M059J (cell line): ENCODE data around the gene BEAN1. TPM values are rescaled to one million over a fixed set of nuclear protein-coding genes. Genes with fewer than 3 reads are reported as not detected.
A peak's percentile ranks its signal among the peaks of the same experiment; 100 is the strongest.

Source experiments
- DNase-seq: peaks from one replicate; pipeline ENCODE4 v3.0.0-alpha.2; 2012; ENCODE audit warnings: low read depth
- total RNA-seq: library from RNA; depleted of rRNA; stranded (reverse); fragments of >200 nt; shearing (Covaris generic); gene quantifications from 2 replicates; pipeline ENCODE4 v1.2.3, GENCODE V29; 2014

Gene BEAN1
- total RNA-seq, 1 experiment from 2014 or later, result not detected

DNA sequence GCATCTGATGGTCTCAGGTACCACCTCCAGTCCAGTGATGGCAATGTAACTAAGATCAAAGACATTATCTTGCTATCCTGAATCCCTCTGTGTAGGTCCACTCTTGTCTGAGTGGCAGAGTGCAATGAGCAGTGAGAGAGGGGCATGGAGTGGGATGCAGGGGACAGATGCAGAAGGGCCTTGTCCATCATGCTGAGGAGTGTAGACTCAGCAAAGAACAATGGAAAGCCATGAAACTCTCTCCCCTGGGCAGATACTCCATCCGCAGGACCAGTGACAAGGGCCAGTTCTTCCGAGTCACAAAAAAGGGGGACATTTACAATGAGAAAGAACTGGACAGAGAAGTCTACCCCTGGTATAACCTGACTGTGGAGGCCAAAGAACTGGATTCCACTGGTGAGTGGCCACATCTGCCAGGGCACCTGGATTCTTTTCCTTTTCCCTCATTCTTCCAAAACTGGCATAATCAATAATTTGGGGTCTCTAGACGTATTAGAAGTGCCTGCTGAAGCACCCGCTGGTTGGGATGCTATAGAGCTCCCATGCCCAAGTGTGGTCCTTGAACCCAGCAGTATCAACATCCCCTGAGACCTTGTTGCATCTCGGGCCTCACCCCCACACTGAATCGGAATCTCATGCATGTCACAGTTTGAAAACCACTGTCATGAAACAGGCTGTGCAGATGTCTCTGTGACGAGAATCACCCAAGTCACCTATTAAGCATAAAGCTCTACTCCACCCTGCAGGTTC is 31.1 kb upstream of the BEAN1 start:
- DNase-seq, result no peak

DNA sequence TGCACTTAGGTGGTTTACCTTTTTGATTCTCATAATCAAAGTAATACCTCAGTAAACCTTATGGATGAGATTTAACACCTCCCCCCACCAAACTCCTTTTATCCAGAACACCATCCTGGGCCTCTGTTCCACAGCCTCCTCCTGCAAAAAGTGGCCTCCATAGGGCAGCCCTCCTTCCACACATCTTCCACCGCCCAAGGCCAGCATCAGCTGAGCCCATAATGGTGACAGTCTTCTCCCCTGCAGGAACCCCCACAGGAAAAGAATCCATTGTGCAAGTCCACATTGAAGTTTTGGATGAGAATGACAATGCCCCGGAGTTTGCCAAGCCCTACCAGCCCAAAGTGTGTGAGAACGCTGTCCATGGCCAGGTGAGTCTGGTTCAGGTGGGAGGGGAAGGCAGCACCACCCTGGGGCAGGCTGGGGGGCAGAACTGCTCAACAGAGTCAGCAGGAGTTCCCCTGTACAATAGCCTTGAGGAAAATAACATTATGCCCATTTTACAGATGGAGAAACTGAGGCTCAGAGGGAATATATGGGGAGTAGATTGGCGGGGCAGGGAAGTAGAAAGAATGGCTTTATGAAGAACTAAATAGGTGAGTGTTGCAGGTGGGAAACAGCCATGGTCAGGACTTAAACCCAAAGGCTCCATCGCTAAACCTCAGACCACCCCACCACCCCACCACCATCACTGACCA is 29.2 kb upstream of the BEAN1 start:
- no peak for DNase-seq

DNA sequence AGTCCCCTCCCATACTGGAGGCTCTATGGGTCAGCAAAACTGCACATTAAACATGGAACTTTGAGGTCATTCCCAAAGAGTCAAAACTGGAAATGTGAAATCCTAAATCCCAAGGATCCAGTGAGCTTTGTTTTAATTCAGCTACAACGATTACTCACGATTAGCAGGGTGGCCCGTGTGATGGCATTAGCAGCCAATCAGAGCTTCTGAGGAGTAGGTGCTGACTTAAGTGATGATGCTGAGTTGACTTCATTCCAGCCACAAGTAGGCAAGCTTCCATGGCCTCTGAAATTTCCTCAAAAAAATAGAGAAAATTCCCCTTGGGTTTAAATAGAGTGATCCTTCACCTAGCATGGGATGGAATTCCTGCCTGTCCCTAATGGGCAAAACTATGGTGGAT is 28.1 kb upstream of the BEAN1 start:
- no peak for DNase-seq

DNA sequence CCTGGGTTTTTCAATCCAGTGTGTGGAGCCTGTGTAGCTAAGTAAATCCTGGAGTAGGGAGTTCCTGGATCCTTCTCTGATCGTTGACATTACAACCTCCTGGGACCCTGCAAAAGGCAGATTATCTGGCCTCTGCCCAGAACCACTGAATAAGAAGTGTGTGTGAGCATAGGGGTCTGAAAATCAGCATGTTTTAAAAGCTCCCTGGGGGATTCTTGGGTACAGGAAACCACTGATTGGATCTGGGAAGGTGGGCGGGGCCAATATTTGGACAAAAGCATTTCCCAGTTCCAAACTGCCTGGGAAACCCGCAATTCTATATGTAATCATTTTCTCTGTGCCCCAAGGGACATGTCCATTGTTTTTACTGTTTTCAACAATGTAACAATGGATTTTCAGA is 27.2 kb upstream of the BEAN1 start:
- DNase-seq, result no peak

DNA sequence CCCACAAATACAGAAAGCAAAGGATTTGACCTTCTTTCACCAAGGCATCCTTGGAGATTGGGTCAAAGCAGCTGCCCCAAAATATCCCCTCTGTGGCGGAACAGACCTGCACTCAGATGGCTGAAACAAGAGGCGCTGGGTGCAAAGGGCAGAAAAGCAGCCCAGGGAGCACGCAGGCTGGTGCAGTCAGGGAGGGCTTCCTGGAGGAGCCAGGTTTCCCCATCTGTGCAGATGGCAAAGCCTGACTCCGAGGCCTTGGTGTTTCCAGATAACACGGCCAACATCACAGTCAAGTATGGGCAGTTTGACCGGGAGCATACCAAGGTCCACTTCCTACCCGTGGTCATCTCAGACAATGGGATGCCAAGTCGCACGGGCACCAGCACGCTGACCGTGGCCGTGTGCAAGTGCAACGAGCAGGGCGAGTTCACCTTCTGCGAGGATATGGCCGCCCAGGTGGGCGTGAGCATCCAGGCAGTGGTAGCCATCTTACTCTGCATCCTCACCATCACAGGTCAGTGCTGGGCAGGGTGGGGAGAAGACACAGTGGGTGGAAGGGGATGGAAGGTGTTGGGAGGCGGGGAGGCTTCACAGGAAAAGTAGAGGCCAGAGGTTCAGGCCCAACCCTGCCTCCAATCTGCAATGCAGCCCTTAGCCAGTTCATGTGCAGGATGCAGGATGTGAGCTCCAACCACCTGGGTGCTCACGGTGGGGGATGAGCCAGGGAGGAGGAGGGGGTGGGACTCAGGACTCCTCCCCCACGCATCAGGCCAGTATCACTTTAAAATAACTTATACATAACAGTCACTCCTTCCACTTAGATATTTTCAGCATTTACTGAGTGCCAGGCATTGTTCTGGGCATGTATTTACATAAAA is 26.4 kb upstream of the BEAN1 start:
- DNase-seq, result no peak

DNA sequence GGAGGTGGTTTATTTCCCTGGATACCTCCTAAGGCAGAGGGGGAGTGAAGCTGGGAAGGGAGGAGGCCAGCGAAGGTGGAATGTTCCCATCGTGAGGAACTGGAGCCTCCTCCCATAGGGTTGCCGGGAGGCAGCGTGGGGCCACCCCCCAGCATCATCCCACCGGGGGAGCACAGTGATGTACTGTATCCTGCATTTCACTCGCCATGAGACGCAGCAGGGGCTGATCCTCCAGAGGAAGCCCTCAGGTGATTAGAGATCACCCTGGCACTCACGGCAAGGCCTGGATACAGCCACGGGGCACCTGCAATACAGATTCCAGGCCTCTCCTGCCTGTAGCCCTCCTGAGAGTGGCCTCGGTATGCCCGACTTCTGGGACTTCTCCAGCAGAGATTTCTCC is 25.5 kb upstream of the BEAN1 start:
- no peak for DNase-seq

DNA sequence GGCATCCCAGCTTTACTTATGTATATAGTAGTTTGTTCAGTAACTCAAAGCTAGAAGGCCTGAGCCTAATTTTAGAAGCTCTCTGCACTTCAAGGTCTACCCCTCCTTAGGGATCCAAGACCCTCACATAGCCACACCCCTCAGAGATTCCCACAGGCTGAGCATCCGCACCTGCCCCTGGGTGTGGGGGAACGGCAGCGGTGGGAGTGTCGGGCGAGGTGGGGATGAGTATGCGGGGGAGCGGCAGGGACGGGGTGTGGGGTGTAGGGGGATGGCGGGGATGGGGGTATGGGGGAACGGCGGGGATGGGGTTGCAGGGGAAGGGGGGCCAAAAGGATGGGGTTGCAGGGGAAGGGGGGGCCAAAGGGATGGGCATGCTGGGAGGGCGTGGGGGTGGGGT is 24.9 kb upstream of the BEAN1 start:
- DNase-seq, result no peak

DNA sequence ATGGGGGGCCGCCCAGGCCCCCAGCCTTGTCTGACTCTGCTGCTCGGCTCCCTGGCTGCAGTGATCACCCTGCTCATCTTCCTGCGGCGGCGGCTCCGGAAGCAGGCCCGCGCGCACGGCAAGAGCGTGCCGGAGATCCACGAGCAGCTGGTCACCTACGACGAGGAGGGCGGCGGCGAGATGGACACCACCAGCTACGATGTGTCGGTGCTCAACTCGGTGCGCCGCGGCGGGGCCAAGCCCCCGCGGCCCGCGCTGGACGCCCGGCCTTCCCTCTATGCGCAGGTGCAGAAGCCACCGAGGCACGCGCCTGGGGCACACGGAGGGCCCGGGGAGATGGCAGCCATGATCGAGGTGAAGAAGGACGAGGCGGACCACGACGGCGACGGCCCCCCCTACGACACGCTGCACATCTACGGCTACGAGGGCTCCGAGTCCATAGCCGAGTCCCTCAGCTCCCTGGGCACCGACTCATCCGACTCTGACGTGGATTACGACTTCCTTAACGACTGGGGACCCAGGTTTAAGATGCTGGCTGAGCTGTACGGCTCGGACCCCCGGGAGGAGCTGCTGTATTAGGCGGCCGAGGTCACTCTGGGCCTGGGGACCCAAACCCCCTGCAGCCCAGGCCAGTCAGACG is 24.4 kb upstream of the BEAN1 start:
- DNase-seq, result no peak

DNA sequence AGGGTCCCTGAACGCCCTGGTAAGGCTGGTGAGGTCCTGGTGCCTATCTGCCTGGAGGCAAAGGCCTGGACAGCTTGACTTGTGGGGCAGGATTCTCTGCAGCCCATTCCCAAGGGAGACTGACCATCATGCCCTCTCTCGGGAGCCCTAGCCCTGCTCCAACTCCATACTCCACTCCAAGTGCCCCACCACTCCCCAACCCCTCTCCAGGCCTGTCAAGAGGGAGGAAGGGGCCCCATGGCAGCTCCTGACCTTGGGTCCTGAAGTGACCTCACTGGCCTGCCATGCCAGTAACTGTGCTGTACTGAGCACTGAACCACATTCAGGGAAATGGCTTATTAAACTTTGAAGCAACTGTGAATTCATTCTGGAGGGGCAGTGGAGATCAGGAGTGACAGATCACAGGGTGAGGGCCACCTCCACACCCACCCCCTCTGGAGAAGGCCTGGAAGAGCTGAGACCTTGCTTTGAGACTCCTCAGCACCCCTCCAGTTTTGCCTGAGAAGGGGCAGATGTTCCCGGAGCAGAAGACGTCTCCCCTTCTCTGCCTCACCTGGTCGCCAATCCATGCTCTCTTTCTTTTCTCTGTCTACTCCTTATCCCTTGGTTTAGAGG is 23.5 kb upstream of the BEAN1 start:
- no peak for DNase-seq

DNA sequence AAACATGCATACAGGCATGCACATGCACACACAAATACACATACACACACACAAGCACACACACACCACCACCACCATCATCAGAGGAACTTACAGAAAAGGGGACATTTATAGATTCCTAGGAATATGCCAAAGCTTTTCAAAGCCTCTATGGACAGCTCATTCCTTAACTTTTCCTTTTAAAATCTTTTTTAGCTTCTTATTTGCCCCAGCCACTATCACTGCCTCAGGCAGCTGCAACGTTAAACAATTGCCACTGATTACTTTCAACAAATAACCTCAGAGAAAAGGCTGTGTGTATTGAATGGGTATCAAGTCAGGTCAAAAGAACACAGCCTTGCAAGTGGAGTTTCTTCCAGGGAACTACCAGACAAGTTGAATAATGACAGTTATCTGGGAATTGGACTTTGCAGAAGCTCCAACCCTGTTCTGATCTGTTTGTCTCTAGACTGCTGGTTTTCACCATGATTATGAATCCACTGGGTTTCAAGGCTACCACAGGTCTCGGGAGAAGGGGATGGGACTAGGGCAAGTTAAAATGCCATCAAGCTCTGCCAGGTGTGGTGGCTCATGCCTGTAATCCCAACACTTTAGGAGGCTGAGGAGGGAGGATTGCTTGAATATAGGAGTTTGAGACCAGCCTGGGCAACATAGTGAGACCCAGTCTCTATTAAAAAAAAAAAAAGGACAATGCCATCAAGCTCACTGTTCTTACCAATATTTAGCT is 21.9 kb upstream of the BEAN1 start:
- DNase-seq, result no peak

DNA sequence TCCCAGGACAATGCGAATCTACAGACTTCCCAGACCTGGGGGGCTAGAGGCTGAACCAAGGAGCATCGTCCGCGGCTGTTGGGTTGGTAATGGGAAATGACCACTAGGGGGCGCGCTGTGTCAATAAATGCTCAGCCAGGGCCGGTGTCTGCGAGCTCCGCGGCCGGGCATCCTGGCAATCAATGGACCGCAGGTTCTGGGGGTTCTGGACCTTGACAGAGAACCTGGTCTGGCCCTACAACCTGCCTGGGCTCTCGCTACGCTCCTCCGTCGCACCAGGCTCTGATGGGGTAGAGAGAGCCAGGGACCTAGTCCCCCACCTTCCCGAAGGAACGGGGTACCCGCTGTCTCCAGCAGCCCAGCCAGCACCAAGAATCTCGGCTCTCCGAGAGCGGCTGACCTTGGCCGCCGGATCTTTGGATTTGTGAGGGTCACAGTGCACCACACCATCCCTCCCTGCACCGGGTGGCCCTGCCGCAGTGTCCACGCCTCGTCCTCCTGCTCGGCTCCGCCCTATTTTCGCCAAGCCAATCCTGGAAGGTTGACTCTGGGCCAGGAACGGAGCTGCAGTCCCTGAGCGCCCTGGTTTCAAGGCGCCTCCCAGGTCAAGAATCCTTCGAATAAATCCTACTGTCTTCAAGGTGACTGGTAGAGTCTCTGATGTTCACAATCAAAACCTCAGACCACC is 20.4 kb upstream of the BEAN1 start:
- DNase-seq, result peak; percentile 83

DNA sequence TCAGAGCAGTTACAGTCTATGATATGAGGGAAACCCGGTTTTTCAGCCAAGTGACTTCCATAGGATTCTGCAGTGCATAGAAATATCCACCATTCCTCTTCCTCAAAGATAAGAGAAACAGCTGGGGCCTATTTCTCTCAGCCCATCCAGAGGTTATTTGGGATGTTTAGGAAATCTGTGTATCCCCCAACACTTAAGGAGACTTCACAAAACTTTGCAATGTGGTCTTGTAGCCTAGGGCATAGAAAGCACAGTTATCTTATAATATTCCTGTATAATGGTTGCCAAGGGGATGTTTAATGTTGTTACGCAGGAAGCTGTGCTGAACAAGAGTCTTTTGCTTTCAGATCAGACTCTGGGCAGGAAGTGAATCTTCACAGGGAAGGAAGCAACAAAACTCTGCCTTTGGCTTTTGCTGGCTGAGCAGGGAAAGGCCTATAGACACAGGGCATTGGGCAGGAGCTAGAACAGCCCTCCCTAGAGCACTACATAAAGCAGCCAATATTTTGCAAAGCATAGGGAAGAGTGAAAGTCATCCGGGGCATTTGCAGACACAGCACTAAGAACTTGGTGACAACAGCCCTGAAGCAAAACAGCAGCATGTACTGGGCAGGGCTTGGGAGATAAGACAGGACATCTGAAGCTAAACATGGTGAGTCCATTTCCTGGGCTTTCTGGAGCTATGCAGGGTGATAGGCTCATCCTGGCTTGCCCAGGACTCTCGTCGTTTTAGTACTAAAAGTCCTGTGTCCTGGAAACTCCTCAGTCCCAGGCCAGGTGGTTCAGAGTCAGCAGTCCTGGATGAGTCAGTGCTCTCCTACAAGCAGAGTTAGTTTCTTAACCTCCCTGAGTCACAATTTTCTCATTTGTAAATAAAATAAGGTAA is 18.7 kb upstream of the BEAN1 start:
- DNase-seq, result peak; percentile 90

DNA sequence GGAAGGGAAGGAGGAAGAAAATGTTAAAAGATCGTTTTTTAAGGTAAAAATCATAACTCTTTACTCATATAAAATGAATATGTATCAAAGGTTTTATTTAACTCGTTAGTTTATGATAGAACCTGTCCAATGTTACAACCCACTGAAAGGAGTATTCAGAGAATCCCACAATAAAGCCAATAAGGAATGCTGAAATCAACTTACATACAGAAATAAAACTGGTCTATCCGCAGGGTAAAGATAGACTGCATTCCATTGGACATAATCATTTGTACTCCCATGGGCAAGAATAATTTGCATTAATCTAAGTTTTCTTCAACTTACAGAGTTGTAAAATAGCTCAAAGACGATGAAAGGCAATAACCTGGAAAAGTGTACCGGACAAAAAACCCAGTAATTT is 17.9 kb upstream of the BEAN1 start:
- peak; percentile 67 for DNase-seq

DNA sequence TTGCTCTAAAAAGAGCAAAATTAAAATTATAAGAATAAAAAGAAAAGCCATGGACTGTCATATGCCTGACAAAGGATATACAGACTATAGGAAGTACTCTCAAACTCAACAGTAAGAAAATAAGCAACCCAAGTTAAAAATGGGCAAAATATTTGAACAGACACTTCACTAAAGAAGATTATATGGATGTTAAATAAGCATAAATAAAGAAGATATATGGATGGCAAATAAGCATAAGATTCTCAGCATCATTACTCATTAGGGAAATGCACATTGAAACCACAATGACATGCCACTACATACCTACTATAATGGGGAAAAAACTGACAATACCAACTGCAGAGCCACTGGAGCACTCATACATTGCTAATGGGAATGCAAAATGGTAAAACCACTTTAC is 14.9 kb upstream of the BEAN1 start:
- no peak for DNase-seq

DNA sequence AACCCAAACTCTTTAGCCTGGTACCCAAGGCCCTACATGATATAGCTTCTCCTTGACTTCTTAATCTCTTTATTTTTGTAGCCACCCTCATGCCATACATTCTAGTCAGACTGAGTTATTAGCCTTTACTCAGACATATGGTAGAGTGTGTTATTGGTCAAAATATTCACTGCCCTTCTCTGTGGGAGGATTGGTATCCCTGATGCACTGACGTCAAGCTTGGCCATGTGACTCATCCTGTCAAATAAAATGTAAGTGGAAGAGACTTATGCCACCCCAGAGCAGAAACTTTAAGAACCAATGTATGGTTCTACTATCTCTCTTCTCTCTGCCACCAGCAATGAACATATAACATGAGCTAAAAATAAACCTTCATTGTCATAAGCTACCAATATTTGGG is 12.2 kb upstream of the BEAN1 start:
- DNase-seq, result no peak

DNA sequence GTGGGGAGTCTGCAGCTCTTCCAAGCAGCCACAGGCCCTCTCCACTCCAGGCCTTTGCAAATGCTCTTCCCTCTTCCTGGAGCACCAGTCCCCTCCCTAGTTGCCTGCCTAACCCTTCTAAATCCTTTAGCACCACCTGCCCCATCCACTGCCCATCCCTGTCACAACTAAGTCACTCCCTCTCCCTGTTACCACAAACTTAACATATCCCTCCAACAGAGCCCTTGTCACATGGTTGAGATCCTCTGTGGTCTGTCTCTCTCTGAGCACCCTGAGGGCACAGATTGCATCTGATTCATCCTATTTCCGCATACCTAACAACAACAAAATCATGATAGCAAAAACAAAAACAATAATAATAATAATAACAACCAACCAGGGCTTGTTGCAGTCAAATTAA is 11.0 kb upstream of the BEAN1 start:
- DNase-seq, result peak; percentile 83

DNA sequence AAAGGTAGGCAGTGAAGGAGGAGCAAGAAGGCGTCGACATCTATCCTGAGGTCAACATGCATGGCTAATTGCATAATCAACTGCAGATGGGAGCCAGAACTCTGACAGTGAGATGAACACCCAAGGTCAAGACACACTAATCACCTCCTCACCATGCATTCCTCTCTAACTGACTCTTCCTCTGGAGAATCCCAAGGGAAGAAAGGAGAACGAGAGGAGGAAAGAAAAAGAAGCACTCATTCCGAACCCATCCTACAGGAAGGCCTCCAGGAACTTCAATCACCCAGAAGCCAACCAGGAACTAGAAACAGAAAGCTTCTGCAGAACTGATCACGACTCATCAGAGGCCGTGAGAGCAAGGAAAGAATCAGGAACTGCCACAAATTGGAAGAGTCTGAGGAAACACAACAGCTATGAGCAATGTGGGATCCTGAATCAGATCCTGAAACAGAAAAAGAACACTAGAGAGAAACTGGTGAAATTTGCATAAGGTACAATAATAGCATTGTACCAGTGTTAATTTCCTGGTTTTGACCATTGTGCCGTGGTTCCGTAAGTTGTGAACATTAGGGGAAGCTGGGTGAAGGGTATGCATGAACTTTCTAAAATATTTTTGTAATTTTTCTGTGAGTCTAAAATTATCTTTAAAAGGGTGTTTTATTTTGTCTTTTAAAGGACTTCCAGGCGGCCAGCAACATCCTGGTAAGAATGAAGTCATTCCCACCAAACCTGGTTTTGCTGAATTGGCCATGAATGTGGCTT is 10.0 kb upstream of the BEAN1 start:
- peak; percentile 70 for DNase-seq

DNA sequence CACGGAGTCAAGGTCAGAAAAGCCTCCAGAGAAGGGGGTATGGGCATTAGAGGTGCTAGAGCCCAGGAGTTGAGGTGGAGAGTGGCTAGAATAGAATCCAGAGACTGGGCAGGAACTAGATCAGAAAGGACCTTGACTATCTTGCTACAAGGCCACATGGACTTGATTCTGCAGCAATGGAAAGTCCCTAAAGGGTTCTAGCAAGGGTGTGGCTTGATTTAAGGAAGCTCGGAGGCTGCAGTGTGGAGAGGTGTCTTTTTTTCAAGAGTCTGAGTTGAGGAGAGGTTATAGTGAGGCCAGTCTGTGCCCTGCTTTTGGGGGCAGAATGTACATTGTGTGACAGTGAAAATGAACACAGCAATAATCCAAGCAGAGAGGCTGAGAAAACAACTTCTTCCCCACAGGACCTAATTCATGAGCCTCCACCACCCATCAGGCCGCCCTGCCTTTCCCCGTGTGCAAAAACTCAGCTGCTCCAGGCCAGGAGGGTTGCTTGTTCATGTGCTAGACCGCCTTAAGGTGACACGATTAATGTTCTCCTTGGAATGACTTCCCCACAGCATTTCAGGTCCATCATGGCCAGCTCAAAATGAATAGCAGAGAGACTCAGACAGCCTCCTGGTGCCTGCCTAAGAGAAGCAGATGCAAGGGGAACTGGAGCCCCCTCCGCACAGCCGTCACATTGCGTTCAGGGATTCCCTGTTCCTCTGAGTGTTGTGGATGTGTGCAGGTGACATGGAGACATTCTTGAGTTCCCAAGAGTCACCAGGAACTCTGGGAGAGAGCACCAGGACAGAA is 8.7 kb upstream of the BEAN1 start:
- no peak for DNase-seq
